Right ventricle myocardium inferior (tissue), 1 donor: ENCODE measurements around the gene CTBP2. TPM values are rescaled to one million over a fixed set of nuclear protein-coding genes. Genes with fewer than 3 reads are reported as not detected.
"Not testable (repeated sequence)": the region's sequence is repeated elsewhere in the genome, so short reads cannot be mapped to it uniquely, and the experiment has no call there.

Experiments
- ATAC-seq: fragments of 200-7000 bp; cut with Tn5 transposase; one replicate; pipeline ENCODE4 v1.9.1; 2020; ENCODE audit warnings: mild to moderate bottlenecking, moderate library complexity
- DNase-seq: peaks from one replicate; pipeline ENCODE4 v3.0.0; 2021; ENCODE audit errors: missing footprints
- intact Hi-C: fragments of 100-400 bp; cut with DNase I; formaldehyde crosslinking; loops from one replicate; pipeline ENCODE4 v1.11.0; 2022
- total RNA-seq: library from RNA; stranded (reverse); fragmentation: NEBNext Ultra II Directional; extraction: Animal tissue kit (Norgen Biotek cat#: 25700); gene quantifications from one replicate; pipeline ENCODE4 v1.2.1, GENCODE V29; 2021
- donor health status: DM: no; HTN: yes; CAD: no; lungs with severe emphysema.

Gene CTBP2
- total RNA-seq, 1 donor from 2014 or later: 31.3 TPM

- not testable (repeated sequence) for DNase-seq, ATAC-seq
- intact Hi-C loops: loop anchor here (5.0 kb wide), 1 partner anchor 33 kb away; no protein-coding TSS in a partner anchor
Measured at GRCh38 chr10:125150376-125151083, 9.8 kb downstream of the CTBP2 start.

GRCh38 chr10:125149680-125150047, 10.7 kb downstream of the CTBP2 start:
- no peak for ATAC-seq
- DNase-seq: no peak
- intact Hi-C loops: loop anchor here (5.0 kb wide), 1 partner anchor 32 kb away; no protein-coding TSS in a partner anchor

GRCh38 chr10:125149036-125149679, 11.2 kb downstream of the CTBP2 start:
- ATAC-seq: no peak
- intact Hi-C loops: no loop called here
- peak; percentile 79 for DNase-seq

GRCh38 chr10:125148528-125148927, 11.8 kb downstream of the CTBP2 start:
- intact Hi-C loops: no loop called here
- ATAC-seq (peak; percentile 1), DNase-seq (no peak)

GRCh38 chr10:125147971-125148439, 12.4 kb downstream of the CTBP2 start:
- intact Hi-C loops: no loop called here
- no peak for DNase-seq
- peak; percentile 18 for ATAC-seq

- no peak for DNase-seq
- no peak for ATAC-seq
- intact Hi-C loops: no loop called here
Measured at GRCh38 chr10:125146791-125147579, 13.4 kb downstream of the CTBP2 start.

GRCh38 chr10:125145636-125146035, 14.7 kb downstream of the CTBP2 start:
- ATAC-seq (no peak), DNase-seq (no peak)
- intact Hi-C loops: no loop called here

GRCh38 chr10:125144693-125145623, 15.4 kb downstream of the CTBP2 start:
- peak; percentile 63 for ATAC-seq
- intact Hi-C loops: no loop called here
- DNase-seq: no peak

GRCh38 chr10:125144206-125144605, 16.2 kb downstream of the CTBP2 start:
- intact Hi-C loops: no loop called here
- DNase-seq: no peak
- ATAC-seq: peak; percentile 23

GRCh38 chr10:125142946-125143345, 17.4 kb downstream of the CTBP2 start:
- no peak for ATAC-seq
- intact Hi-C loops: no loop called here
- DNase-seq: no peak

GRCh38 chr10:125141860-125142484, 18.4 kb downstream of the CTBP2 start:
- no peak for ATAC-seq
- intact Hi-C loops: no loop called here
- DNase-seq: no peak

- intact Hi-C loops: no loop called here
- no peak for ATAC-seq
- no peak for DNase-seq
Measured at GRCh38 chr10:125141150-125141859, 19.1 kb downstream of the CTBP2 start.

GRCh38 chr10:125140151-125140550, 20.2 kb downstream of the CTBP2 start:
- DNase-seq (no peak), ATAC-seq (no peak)
- intact Hi-C loops: no loop called here

- ATAC-seq (peak; percentile 43), DNase-seq (no peak)
- intact Hi-C loops: no loop called here
Measured at GRCh38 chr10:125137601-125138438, 22.5 kb downstream of the CTBP2 start.

GRCh38 chr10:125136087-125136486, 24.3 kb downstream of the CTBP2 start:
- ATAC-seq: no peak
- intact Hi-C loops: no loop called here
- no peak for DNase-seq

- DNase-seq (no peak), ATAC-seq (no peak)
- intact Hi-C loops: no loop called here
Measured at GRCh38 chr10:125135771-125136035, 24.7 kb downstream of the CTBP2 start.
